Cardiac ventricle fibroblast (primary cell): ENCODE measurements around the gene ZNF112. TPM values are rescaled to one million over a fixed set of nuclear protein-coding genes. Genes with fewer than 3 reads are reported as not detected.

Experiments
- total RNA-seq: library from RNA; depleted of rRNA; stranded (reverse); fragments of >200 nt; gene quantifications from 2 replicates; pipeline ENCODE4 v1.2.3, GENCODE V29; 2015

ZNF112 gene
- total RNA-seq = 4.4 and 6.8 TPM in 2 replicates

GRCh38 chr19:44356383-44357111 is at the start of gene ZNF112:
ZNF112 (minus strand) TSS chr19:44356680; CDS start chr19:44340539, 16,141 bp downstream.

GRCh38 chr19:44401139-44402115 is 44.9 kb upstream of the ZNF112 start, which contains the start of gene ZNF285:
ZNF285 (minus strand) TSS chr19:44401608; CDS start chr19:44397213, 4,395 bp downstream.

GRCh38 chr19:44304659-44305193 is 51.8 kb downstream of the ZNF112 start, which contains the start of gene ZNF235:
ZNF235 (minus strand) TSS chr19:44305025; CDS start chr19:44303404, 1,621 bp downstream.

Other genes with a start within 250 kb of the ZNF112 start
- gene ZNF225, start 243.3 kb downstream of the ZNF112 start, total RNA-seq = 2.9 and 4.4 TPM in 2 replicates
- 5.7 and 15.0 TPM in 2 replicates for gene ZNF234, start 215.1 kb downstream of the ZNF112 start, total RNA-seq
- gene ZNF226, start 191.6 kb downstream of the ZNF112 start, total RNA-seq = 14.2 and 21.7 TPM in 2 replicates
- gene ZNF227, start 144.1 kb downstream of the ZNF112 start, total RNA-seq = 15.5 and 17.9 TPM in 2 replicates
- 0.10 and 0.25 TPM in 2 replicates for gene ZNF233, start 96.8 kb downstream of the ZNF112 start, total RNA-seq
- gene ZNF235, start 51.7 kb downstream of the ZNF112 start, total RNA-seq = 3.4 and 6.6 TPM in 2 replicates
- 3.5 and 11.0 TPM in 2 replicates for gene ZNF285, start 44.9 kb upstream of the ZNF112 start, total RNA-seq
- 8.4 and 11.9 TPM in 2 replicates for gene ZNF229, start 91.8 kb upstream of the ZNF112 start, total RNA-seq
- 10.7 and 11.5 TPM in 2 replicates for gene ZNF180, start 143.8 kb upstream of the ZNF112 start, total RNA-seq
- gene CEACAM20, start 173.0 kb upstream of the ZNF112 start, total RNA-seq = not detected in 2 replicates